Fibroblast of skin of scalp (primary cell): ENCODE data around the gene TLCD5.

Experiments
- DNase-seq: peaks from one replicate; pipeline ENCODE4 v3.0.0-alpha.2; 2013

The TLCD5 gene

DNA sequence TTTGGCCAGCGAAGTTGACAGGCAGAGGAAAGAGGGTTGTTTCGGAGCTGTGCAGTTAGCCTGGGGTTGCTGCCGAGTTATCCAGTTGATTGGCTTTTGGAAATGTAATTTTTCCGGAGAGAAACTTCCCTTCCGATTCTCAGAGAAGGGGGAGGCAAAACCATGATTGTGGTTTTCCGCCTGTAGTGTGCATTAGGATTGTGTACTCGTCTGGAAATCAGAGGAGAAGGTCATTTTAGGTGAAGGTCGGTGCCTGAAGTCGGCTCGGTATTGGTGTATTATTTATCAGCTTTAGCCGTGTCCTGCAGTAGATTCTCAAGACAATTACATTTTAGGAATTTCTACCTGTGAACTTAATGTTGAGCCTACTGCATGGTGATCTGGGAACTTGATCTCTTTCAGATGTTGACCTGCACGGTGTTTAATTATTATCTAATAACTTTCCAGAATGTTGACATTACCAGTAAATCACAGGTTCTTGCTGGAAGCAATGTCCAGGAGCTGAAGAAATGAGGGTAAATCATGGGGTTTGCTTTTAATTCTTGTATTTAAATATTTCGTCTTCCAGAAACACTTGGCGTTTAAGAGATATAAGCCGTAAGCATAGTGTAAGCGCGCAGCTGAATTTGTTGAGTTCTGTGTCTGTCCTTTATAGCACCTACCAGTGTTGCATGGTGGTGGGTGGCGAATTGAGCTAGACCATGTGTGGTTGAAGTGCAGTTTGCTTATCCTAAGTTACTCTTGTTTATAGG, 12.4 kb downstream of the TLCD5 start:
- no peak for DNase-seq

DNA sequence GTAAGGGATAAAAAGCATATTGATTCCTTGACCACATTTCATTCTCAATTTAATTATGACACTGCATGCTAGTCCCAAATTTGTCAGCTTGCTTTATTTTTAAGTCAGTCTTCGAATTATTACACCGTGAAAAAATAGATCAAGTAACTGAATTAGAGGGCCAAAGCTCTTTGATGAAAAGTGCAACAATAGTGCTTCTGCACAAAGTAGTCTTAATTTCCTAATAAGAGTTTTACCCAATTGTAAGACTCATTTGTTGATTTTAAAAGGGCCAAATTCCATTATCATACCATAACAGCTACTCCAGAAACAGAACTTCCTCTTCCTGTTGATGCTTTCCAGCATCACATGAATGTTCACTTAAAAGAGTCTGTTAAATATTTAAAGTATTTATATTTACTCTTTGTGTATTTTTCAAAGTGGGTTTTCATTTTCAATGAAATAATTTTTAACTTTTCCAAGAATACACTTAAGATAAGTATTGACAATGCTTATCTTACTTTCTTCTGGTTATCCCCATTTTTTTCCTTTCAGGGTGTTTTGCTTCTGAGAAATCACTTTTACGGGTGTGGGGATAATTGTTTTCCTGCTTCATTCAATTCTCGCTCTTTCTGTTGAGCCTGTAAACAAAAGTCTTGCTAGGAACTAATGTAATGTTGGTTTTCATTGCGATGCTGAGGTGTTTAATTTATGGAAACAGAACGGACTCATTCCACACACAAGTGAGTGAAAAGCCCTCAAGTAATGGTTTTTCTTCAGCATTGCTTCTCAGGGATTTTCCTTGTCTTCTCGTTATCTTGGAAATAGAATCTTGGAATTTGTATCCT, 13.2 kb downstream of the TLCD5 start:
- no peak for DNase-seq

DNA sequence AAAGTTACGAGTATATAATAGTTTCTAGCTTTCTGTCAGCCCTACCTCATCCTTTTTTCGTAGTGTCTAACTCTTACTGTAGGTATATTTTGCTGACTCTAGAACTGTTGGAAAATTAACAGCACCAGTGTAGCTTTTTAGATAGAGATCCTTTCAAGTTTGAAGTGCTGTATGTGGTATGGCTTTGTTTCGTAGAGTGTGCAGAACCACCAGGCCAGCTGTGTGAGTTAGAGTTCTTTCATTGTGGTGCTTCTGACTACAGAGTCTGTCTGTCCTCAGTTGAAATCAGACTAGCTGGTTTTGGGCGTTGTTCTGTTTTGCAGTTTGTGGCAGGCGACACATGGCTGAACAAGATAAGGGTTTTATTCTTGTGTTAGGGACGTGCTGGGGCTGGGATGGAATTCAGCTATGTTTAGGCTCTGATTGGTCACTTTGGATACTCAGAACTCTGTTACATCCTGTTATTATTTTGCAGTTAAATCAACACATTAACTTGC, 14.3 kb downstream of the TLCD5 start:
- no peak for DNase-seq

DNA sequence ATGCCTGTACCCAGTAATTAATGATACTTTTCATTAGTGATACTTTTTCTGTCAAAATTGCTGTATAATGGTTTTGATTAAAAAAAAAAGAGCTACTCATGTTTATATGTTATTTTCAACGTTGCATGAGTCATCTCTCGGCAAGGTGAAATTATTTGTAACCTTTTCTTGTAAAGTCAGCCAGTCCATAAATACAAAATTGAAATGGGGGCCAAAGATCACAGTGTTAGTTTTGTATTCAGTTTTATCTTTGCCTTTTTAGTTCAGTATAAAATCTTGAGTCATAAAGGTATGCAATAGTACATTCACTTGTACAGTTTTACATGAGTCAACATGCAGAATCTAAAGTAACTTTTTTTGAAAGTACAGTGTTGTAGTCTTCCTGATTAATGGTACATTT, 15.4 kb downstream of the TLCD5 start:
- no peak for DNase-seq

DNA sequence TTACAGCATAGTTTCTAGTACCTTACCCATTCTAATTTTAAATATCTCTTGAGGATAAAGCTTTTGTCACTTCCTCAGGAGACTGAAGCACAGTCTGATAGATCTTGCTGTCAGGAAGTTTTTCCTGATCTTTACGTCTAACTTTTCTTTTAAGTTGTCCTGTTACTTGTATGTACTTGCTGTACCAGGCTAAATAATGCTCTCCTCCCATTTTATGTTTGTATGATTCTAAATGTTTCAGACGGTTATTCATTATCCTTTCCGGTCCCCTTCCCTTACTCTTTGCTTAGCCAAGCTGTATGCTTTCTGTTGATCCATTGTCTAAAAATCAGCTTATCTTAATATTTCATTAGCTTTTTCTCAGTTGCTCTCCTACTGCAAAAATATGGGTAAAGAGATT, 17.1 kb downstream of the TLCD5 start:
- DNase-seq: no peak

DNA sequence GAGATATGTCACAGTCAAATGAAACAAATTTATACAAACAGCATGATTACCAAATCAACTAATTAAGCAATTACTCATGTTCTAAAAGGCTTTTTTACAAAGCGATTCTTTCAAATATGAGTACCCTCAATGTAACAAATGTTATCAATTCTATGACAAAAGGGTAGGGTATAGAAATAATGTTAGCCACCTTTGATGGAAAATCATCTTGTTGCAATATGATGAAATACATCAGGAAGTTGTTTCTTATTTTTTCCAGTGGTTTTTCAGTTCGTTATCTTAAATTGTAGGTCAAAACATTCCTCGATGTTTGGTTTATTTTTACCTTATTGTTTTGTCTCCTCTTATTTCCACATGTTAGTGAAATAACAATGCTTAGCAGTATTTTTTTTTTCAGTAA, 17.6 kb downstream of the TLCD5 start:
- DNase-seq: no peak

DNA sequence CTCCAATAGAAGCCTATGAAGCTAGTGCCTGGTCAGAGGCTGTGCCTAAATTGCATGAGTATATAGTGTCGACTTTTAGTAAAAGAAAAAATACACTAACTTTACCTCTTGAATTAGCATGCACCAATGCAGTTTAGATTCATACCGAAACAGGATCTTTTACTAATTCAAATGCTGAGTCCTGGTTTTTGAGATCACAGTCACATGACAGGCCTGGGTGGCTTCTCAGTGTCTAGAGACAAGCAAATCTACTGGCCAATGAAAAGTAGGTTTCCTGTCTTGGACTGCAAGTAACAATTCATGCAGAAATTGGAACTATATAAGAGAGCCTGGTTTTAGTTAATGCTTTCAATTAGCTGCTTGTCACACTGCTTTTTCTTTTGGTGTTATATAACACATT, 18.3 kb downstream of the TLCD5 start:
- DNase-seq: no peak

DNA sequence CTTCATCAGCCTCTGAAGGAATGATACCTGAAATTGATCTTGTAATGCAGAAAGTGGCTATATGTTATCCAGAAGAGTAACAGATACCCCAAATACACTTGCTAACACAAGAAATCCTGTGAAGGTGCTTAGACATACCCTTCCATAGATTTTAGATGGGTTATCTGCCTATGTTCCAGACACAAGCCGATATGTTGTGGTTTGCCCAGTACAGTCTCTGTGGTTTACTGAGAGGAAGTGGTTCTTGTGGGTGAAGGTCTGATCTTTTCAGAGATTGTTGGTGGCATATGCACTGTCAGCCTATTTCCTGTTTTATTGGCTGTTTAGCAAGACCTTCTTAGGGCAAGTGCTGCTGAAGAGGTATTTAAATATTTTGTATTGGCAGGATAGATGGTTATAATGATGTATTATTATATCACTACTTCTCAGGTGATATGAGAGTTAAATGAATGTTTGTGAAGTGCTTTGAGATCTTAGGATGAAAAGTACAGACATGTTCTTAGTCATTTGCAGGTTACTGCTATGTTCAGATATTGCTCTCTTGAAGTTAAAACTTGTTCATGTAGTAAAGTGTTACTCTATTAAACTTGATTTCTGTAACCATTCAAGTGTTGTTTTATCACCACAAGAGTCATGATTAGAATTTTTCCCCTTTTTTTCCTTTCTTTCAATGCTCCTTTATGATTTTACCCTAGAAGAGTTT, 19.4 kb downstream of the TLCD5 start:
- peak; percentile 53 for DNase-seq

DNA sequence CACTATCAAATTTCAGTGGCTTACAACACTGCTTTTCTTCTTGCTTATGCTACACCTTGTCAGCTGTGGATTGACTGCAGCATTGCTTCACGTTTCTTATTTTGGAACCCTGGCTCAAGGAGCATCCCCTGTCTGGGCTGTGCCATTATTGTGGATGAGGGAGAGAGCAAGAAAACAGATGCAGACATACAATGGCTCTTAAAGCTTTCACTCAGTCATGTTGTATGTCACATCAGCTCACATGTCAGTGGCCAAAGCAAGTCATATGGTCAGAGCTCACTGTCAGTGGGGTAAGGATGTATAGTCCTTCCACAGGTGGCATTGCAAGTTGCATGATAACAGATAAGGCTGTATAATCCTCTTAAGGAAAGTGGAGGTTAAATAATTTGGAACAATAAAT, 21.1 kb downstream of the TLCD5 start:
- DNase-seq: no peak

DNA sequence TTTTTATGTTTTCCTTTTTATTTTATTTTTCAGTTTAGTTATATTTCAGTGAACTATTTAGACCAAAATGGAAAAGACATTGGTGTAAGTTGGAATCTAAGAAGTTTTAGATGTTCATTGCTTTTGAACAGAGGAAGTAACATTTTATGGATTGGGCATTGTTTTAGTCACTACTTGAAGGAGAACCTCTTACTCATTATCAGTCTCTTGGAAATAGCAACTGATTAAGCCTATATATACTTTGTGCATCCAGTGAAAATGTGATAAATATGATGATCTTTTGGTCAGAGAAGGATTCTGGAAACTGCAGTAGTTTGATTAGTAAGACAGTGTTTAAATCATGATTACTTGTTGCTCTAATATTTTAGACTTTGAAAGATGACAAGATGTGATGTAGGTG, 25.5 kb downstream of the TLCD5 start:
- no peak for DNase-seq

DNA sequence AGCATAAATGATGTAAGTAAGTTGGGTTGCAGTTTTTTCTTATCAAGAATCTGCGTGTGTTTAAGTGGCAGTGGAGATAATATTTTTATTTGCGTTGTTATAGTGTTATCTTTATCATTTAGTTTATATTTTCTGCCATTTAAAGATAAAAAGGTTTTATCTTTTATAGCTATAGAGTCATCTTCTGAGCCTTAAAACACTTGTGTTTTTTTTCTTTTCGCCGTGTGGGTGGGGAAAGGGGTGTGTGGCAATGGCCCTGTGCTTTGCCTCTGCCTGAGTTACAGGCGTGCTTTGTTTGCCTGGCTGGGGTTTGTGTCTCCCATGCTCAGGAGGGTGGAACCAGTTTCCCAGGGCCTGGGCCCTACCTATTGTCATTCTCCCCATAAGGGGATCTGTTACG, 27.3 kb downstream of the TLCD5 start:
- no peak for DNase-seq

DNA sequence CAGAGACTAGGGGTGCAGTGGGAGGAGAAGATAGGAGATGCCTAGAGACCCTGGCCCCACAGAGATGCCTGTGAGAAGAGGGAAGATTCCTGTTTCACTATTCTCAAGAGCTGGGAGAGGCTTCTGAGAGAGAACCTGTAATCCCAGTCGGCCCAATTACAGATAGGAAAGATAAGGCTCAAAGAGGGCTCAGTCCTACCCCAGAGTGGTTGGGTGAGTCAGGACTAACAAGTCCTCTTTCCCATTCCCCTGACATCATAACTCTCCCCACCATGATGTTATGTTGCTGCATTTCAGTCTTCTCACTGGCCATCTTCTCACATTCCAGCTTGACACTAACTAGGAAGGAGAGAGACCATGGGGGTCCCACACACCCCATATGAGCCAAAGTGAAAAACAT, 29.0 kb downstream of the TLCD5 start:
- DNase-seq: no peak

DNA sequence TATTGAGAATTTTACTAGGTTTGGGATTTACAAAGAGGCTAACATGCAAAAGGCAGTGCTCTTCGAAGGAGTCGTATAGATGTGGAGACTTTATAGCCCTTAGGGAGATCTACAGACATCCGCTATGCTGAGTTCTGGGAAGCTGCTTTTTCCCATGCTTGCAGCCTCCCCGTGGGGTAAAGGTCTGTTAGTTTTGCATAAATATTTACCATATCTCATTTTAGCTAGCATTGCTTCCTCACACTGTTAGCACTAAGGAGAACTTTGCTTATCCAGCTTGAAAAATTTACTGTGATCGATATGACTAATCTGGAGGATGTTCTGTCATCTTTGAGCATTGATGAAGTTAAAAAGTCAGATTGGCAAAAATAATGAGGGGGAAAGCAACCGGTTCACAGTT, 29.7 kb downstream of the TLCD5 start:
- peak; percentile 29 for DNase-seq

DNA sequence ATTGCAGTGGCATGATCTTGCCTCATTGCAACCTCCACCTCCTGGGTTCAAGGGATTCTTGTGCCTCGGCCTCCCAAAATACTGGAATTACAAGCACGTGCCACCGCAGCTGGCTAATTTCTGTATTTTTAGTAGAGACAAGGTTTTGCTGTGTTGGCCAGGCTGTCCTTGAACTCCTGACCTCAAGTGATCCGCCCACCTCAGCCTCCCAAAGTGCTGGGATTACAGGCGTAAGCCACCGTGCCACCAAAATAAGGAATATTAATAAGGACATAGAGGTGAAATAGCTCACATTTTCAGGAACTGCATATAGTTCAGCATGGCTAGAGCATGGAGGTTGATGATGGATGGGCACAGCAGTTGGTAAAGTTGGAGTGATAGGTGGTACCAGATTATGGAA, 32.5 kb downstream of the TLCD5 start:
- no peak for DNase-seq

DNA sequence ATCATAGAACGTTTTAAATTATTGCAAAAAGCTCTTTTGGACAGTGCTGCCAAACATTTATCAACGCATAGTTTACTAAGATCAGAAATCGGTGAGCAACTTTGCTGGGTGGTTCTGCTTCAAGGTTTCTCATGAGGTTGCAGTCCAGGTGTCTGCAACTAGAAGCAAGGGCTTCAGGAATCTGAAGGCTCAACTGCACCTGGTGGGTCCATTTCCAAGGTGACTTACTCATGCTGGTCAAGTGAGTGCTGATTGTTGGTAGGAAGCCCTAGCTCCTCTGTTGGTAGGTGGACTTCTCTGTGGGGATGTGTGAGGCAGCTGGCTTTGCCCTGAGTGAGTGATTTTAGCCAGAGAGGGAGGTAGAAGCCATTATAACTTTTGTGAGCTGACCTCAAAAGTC, 33.6 kb downstream of the TLCD5 start:
- DNase-seq: no peak

DNA sequence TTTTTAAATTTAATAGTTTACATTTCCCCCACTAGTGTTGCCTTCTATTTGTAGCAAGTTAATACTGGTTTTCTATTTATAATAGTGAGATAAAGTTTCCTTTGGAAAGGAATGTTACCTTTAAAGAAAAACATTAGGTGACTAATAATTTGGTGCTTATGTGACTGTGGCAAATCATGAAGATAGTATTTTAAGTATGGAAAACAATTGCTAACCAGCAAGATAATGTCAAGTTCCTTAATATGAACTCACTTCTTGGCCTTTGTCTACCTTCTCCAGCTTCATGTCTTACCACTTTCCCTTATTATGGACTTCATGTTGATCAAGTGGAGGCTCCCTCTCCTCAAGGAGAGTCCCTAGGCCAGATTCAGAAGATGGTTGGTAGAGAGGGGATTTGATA, 38.3 kb downstream of the TLCD5 start:
- DNase-seq: no peak

DNA sequence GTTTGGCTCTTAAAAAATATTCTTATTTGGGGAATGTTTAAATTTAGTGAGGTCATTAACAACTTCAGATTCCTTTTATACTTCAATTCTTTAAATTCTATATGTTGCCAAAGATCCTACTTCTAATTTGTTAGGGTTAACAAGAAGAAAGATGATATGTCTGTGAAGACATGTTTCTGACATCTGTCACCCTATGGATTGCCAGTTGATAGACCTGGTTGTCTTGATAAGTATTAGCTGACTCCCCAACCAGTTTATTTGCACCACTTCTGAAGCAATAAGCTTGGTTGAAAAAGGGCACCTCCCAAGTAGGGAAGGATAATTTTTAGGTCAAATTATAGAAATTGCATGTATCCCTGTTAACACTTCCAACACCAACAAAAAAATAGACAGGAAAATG, 40.4 kb downstream of the TLCD5 start:
- no peak for DNase-seq

DNA sequence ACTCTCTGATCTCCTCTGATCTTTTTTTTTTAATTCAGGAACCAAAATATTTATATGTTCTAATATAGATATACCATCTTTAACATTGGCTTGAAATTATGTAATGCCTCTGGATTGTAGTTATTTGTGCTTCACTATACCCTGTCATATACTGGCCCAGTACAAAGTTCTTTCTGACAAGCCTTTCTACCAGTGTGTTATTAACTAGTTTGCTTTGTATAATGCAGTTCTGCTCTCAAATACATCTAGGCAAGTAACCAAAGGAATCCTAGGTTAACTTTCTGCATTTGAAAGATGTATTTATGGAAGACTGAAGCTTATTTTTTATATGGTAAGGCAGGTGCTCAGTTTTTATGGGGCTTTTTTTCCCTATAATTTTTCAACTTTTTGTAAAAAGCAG, 47.2 kb downstream of the TLCD5 start:
- DNase-seq: no peak

DNA sequence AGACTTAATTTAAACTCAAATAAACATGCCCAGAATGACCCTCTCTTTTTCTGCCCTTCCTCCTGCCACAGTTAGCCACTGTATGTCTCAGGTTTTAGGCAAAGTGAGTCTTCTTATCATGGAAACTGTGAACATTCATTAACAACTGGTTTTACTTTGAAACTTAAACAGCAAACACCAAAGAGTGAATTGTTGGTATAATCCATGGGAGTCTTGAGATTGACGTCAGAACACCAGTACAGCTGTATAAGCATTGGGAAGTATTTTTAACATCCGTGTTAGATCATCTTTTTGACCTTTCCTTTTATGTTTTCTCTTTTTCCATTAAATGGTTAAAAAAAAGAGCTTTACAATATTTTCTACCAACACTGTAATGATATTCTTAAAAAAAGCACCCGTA, 50.0 kb downstream of the TLCD5 start:
- DNase-seq: no peak

DNA sequence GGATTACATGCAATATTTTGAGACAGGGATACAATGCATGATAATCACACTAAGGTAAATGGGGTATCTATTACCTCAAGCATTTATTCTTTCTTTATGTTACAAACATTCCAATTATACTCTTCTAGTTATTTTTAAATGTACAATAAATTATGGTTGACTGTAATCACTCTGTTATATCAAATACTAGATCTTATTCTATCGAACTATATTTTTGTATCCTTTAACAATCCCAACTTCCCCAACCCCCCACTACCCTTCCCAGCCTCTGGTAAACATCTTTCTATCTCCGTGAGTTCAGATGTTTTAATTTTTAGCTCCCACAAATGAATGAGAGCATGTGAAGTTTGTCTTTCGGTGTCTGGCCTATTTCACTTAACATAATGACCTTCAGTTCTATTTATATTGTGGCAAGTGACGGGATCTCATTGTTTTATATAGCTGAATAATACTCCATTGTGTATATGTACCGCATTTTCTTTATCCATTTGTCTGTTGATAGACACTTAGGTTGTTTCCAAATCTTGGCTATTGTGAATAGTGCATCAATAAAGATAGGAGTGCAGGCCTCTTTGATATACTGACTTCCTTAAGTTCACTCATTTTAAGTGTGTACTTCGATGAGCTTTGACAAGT, 51.6 kb downstream of the TLCD5 start:
- DNase-seq: no peak

DNA sequence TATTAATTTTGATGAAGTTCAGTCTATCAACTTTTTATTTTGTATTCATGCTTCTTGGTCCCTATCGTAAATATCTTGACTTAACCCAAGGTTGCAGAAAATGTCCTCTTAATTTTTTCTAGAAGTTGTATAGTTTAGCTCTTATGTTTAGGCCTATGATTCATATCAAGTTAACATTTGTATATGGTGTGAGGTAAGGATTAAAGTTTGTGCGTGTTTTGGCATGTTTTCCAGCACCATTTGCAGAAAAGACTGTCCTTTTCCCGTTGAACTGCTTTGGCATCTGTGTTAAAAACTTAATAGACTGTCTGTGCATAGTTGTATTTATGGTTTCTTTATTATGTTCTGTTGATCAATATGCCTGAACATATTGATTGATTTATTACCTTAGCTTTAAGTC, 53.4 kb downstream of the TLCD5 start:
- no peak for DNase-seq

DNA sequence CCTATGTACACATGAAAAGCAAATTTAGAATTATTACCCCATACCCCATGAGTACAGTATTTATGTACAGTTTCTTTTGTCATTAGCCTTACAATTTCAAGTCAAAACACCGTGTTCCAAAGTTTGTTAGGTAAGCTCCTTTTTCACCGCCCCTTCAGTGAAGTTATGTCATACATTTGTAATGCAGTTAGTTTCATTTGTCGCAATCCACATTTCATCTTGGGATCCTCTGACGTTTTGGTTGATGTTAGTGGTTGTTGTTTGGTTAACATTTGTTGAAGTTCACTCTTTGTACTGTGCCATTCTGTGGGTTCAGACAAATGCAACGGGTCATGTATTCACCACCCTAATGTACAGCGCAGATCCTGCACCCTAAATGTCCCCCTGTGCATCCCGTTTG, 56.3 kb downstream of the TLCD5 start:
- no peak for DNase-seq
